GM18505 (cell line): ENCODE measurements around the gene DCBLD2.

ENCODE experiments used
- ATAC-seq: cut with Tn5 transposase; IDR thresholded peaks from one replicate; pipeline ENCODE4 v1.9.1; 2021; ENCODE audit not compliant: unreplicated experiment
- POLR2A ChIP-seq: IDR thresholded peaks from 4 replicates; pipeline ENCODE4 v1.6.1; 2011; ENCODE audit warnings: borderline replicate concordance; ENCODE audit not compliant: insufficient read depth, insufficient read length; ENCODE audit errors: extremely low read depth

The DCBLD2 gene

GRCh38 chr3:98902351-98902740 is 851 bp upstream of the DCBLD2 start:
- no peak for ATAC-seq
- TF ChIP-seq POLR2A: no peak

- peak; percentile 33 for ATAC-seq
- TF ChIP-seq POLR2A: no peak
Measured at GRCh38 chr3:98901119-98901391, 440 bp downstream of the DCBLD2 start.

- ATAC-seq: no peak
- TF ChIP-seq POLR2A: no peak
Measured at GRCh38 chr3:98900265-98901118, 1.0 kb downstream of the DCBLD2 start.

GRCh38 chr3:98897701-98898100 is 3.8 kb downstream of the DCBLD2 start:
- no peak for TF ChIP-seq POLR2A
- no peak for ATAC-seq

- TF ChIP-seq POLR2A: no peak
- ATAC-seq: no peak
Measured at GRCh38 chr3:98894791-98895576, 6.5 kb downstream of the DCBLD2 start.

GRCh38 chr3:98893740-98894139 is 7.8 kb downstream of the DCBLD2 start:
- no peak for TF ChIP-seq POLR2A
- ATAC-seq: no peak

- no peak for TF ChIP-seq POLR2A
- no peak for ATAC-seq
Measured at GRCh38 chr3:98892263-98892662, 9.2 kb downstream of the DCBLD2 start.

GRCh38 chr3:98890965-98891910 is 10.3 kb downstream of the DCBLD2 start:
- no peak for TF ChIP-seq POLR2A
- ATAC-seq: no peak

GRCh38 chr3:98890181-98890835 is 11.2 kb downstream of the DCBLD2 start:
- no peak for ATAC-seq

GRCh38 chr3:98887684-98888083 is 13.8 kb downstream of the DCBLD2 start:
- TF ChIP-seq POLR2A: no peak
- no peak for ATAC-seq

More at GRCh38 chr3:98890181-98890835, 11.2 kb downstream of the DCBLD2 start:
- TF ChIP-seq POLR2A: no peak

GRCh38 chr3:98886525-98886924 is 15.0 kb downstream of the DCBLD2 start:
- TF ChIP-seq POLR2A: no peak
- no peak for ATAC-seq

- no peak for TF ChIP-seq POLR2A
- ATAC-seq: no peak
Measured at GRCh38 chr3:98885851-98886250, 15.6 kb downstream of the DCBLD2 start.
